Naive thymus-derived CD4-positive, alpha-beta T cell (primary cell): ENCODE results near the gene RFX7. TPM values are rescaled to one million over a fixed set of nuclear protein-coding genes. Genes with fewer than 3 reads are reported as not detected.
A peak's percentile ranks its signal among the peaks of the same experiment; 100 is the strongest.

Experiments
- ATAC-seq: fragments of 150-1000 bp; cut with Tn5 transposase; 2 replicates; pipeline ENCODE4 v1.10.0; 2021; ENCODE audit warnings: mild to moderate bottlenecking, moderate library complexity
- CTCF ChIA-PET: fragments of 350-600 bp; sonication (Branson Sonifier 250); formaldehyde crosslinking; loops from one replicate; lab custom pipeline; 2021; ENCODE audit warnings: antibody characterized with exemption; lab: Charles Lee
- POLR2A ChIA-PET: fragments of 350-600 bp; sonication (Branson Sonifier 250); formaldehyde crosslinking; loops from one replicate; lab custom pipeline; 2021; ENCODE audit warnings: antibody characterized with exemption, inconsistent platforms; lab: Charles Lee
- DNase-seq, 9 donors: peaks; one replicate each; pipeline versions ENCODE4 v3.0.0 to v3.0.0-alpha.2; 2020 to 2022; ENCODE audit warnings: mixed read lengths in 1 of 9
- H3K27ac ChIP-seq: one replicate; pipeline ENCODE4 v1.7.0; 2013; ENCODE audit warnings: mild to moderate bottlenecking, low read depth, low read length, moderate library complexity
- H3K27me3 ChIP-seq, 2 donors: one replicate each; pipeline ENCODE4 v1.7.0; 2013; ENCODE audit warnings: low read length in 2 of 2, mild to moderate bottlenecking in 2 of 2, moderate library complexity in 2 of 2; ENCODE audit not compliant: control insufficient read depth in 2 of 2, insufficient read depth in 2 of 2
- H3K36me3 ChIP-seq, 3 experiments: 1 replicate in 2 of 3; 2 replicates in 1 of 3; pipeline ENCODE4 v1.7.0; 2013; ENCODE audit warnings: low read length in 3 of 3, mild to moderate bottlenecking in 3 of 3, moderate library complexity in 1 of 3; ENCODE audit not compliant: insufficient read depth in 3 of 3, control insufficient read depth in 2 of 3
- H3K4me1 ChIP-seq, 2 donors: one replicate each; pipeline ENCODE4 v1.7.0; 2013; ENCODE audit warnings: low read length in 2 of 2, mild to moderate bottlenecking in 2 of 2, moderate library complexity in 1 of 2; ENCODE audit not compliant: control insufficient read depth in 2 of 2, insufficient read depth in 2 of 2
- H3K4me3 ChIP-seq: 2 replicates; pipeline ENCODE4 v1.7.0; 2013; ENCODE audit warnings: mild to moderate bottlenecking, low read length
- H3K9me3 ChIP-seq, 3 experiments: 1 replicate in 2 of 3; 2 replicates in 1 of 3; pipeline ENCODE4 v1.7.0; 2013; ENCODE audit warnings: low read length in 3 of 3; ENCODE audit not compliant: control insufficient read depth in 2 of 3
- H3K27ac Mint-ChIP-seq, 9 donors: one replicate each; pipeline ENCODE4 v1.8.0; 2020 to 2022; ENCODE audit warnings: mixed read lengths in 9 of 9, mild to moderate bottlenecking in 8 of 9, moderate library complexity in 5 of 9, inconsistent platforms in 2 of 9
- H3K27me3 Mint-ChIP-seq, 5 donors: one replicate each; pipeline ENCODE4 v1.8.0; 2021 to 2022; ENCODE audit warnings: mixed read lengths in 5 of 5, mild to moderate bottlenecking in 1 of 5
- H3K36me3 Mint-ChIP-seq, 5 donors: one replicate each; pipeline ENCODE4 v1.8.0; 2020 to 2022; ENCODE audit warnings: mixed read lengths in 5 of 5, mild to moderate bottlenecking in 3 of 5, inconsistent platforms in 1 of 5
- H3K4me1 Mint-ChIP-seq, 7 donors: one replicate each; pipeline ENCODE4 v1.8.0; 2020 to 2022; ENCODE audit warnings: mixed read lengths in 7 of 7, mild to moderate bottlenecking in 3 of 7, inconsistent platforms in 1 of 7
- H3K4me3 Mint-ChIP-seq, 10 donors: one replicate each; pipeline ENCODE4 v1.8.0; 2020 to 2022; ENCODE audit warnings: mild to moderate bottlenecking in 10 of 10, mixed read lengths in 10 of 10, moderate library complexity in 6 of 10, inconsistent platforms in 2 of 10
- H3K9me3 Mint-ChIP-seq, 11 donors: one replicate each; pipeline ENCODE4 v1.8.0; 2020 to 2022; ENCODE audit warnings: mixed read lengths in 11 of 11, mild to moderate bottlenecking in 4 of 11, inconsistent platforms in 1 of 11, moderate library complexity in 1 of 11
- intact Hi-C, 2 donors: fragments of 100-400 bp; cut with micrococcal nuclease; formaldehyde crosslinking; loops; one replicate each; pipeline ENCODE4 v1.15.1; 2023
- polyA plus RNA-seq, 2 donors: library from polyadenylated mRNA; unstranded; fragments of 300-500 nt; fragmentation: Illumina TruSeq; gene quantifications; one replicate each; pipeline ENCODE4 v1.2.3, GENCODE V29; 2021
- total RNA-seq, 6 experiments: library from RNA in 5 of 6; stranded (reverse) in 5 of 6; gene quantifications; 1 replicate in 5 of 6; 2 replicates in 1 of 6; pipeline ENCODE4 v1.2.3 and lab custom pipeline; 2021 to 2026

RFX7 gene
- total and polyA plus RNA-seq, 7 experiments from 2014 or later = 4.1 to 48.7 (median 22.3) TPM

- Mint-ChIP-seq H3K27ac (peak overlapping the region in 1 of 9 donors; percentile 64), H3K36me3 (no peaks in the 10 kb centered on the region), H3K9me3 (peaks cover 0 to 4% (median 0%) of the 10 kb centered on the region in 11 donors), H3K4me1 (peaks cover 0 to 5% (median 0%) of the 10 kb centered on the region in 7 donors), H3K4me3 (no peak overlapping the region), H3K27me3 (no peaks in the 10 kb centered on the region)
- intact Hi-C loops = loop anchor here (1.0 to 5.0 kb wide), 9 partner anchors 8 to 403 kb away; partner anchors contain the start of gene NEDD4 (in 2 of the 2)
- ChIA-PET CTCF (interaction anchor here (0.9 to 1.0 kb wide), 2 partner anchors 401 to 405 kb away, joined by 3 read pairs; no protein-coding TSS in a partner anchor), POLR2A (interaction anchor here (0.8 kb wide), 1 partner anchor 22 kb away, joined by 3 read pairs; no protein-coding TSS in a partner anchor)
- Histone ChIP-seq H3K36me3 (no peaks in the 10 kb centered on the region), H3K9me3 (no peaks in the 10 kb centered on the region), H3K4me1 (no peaks in the 10 kb centered on the region), H3K27me3 (no peaks in the 10 kb centered on the region), H3K27ac (no peak overlapping the region), H3K4me3 (no peak overlapping the region)
- no peak for ATAC-seq
- no peak for DNase-seq
Measured at GRCh38 chr15:56051676-56052075, 192.0 kb downstream of the RFX7 start.

GRCh38 chr15:56049577-56049976, 194.1 kb downstream of the RFX7 start:
- H3K27ac Mint-ChIP-seq = no peak overlapping the region
- no peak for ATAC-seq
- H3K4me3 Mint-ChIP-seq = no peak overlapping the region
- intact Hi-C loops = no loop called here
- ChIA-PET POLR2A (no interaction called here), CTCF (no interaction called here)
- peaks cover 0 to 9% (median 3%) of the 10 kb centered on the region in 7 donors for H3K4me1 Mint-ChIP-seq
- no peaks in the 10 kb centered on the region for H3K9me3 ChIP-seq
- DNase-seq = no peak
- H3K9me3 Mint-ChIP-seq = peaks cover 0 to 7% (median 0%) of the 10 kb centered on the region in 11 donors
- H3K36me3 Mint-ChIP-seq = peaks cover 0 to 2% (median 0%) of the 10 kb centered on the region in 5 donors
- H3K4me3 ChIP-seq = no peak overlapping the region
- peaks cover 0 to 3% (median 0%) of the 10 kb centered on the region in 5 donors for H3K27me3 Mint-ChIP-seq
- no peaks in the 10 kb centered on the region for H3K36me3 ChIP-seq
- H3K4me1 ChIP-seq = no peaks in the 10 kb centered on the region
- H3K27ac ChIP-seq = no peak overlapping the region
- H3K27me3 ChIP-seq = no peaks in the 10 kb centered on the region

- Mint-ChIP-seq H3K4me3 (no peak overlapping the region), H3K27ac (peak overlapping the region in 4 of 9 donors; percentile 7 to 38 (median 14)), H3K27me3 (peaks cover 0 to 3% (median 0%) of the 10 kb centered on the region in 5 donors), H3K9me3 (peaks cover 0 to 15% (median 2%) of the 10 kb centered on the region in 11 donors), H3K36me3 (peaks cover 0 to 7% (median 0%) of the 10 kb centered on the region in 5 donors), H3K4me1 (peaks cover 7 to 32% (median 23%) of the 10 kb centered on the region in 7 donors)
- ChIA-PET CTCF (interaction anchor here (0.6 to 1.1 kb wide), 3 partner anchors 11 to 399 kb away, joined by 5 to 6 read pairs (median 6); no protein-coding TSS in a partner anchor), POLR2A (no interaction called here)
- Histone ChIP-seq H3K9me3 (no peaks in the 10 kb centered on the region), H3K4me1 (peaks cover 15 to 17% of the 10 kb centered on the region in 2 donors), H3K27me3 (no peaks in the 10 kb centered on the region), H3K36me3 (no peaks in the 10 kb centered on the region), H3K27ac (no peak overlapping the region), H3K4me3 (no peak overlapping the region)
- no peak for ATAC-seq
- intact Hi-C loops = no loop called here
- DNase-seq = no peak
Measured at GRCh38 chr15:56047354-56047753, 196.3 kb downstream of the RFX7 start.

- Histone ChIP-seq H3K9me3 (no peaks in the 10 kb centered on the region), H3K4me3 (no peak overlapping the region), H3K4me1 (peaks cover 20 to 24% of the 10 kb centered on the region in 2 donors), H3K36me3 (no peaks in the 10 kb centered on the region), H3K27me3 (no peaks in the 10 kb centered on the region), H3K27ac (no peak overlapping the region)
- Mint-ChIP-seq H3K27ac (peak overlapping the region in 1 of 9 donors; percentile 89), H3K4me1 (peaks cover 7 to 42% (median 31%) of the 10 kb centered on the region in 7 donors), H3K9me3 (peaks cover 0 to 16% (median 2%) of the 10 kb centered on the region in 11 donors), H3K27me3 (peaks cover 0 to 3% (median 0%) of the 10 kb centered on the region in 5 donors), H3K4me3 (no peak overlapping the region), H3K36me3 (peaks cover 0 to 7% (median 0%) of the 10 kb centered on the region in 5 donors)
- ATAC-seq (no peak), DNase-seq (no peak)
- intact Hi-C loops = no loop called here
- ChIA-PET POLR2A (no interaction called here), CTCF (no interaction called here)
Measured at GRCh38 chr15:56045068-56045748, 198.5 kb downstream of the RFX7 start.

GRCh38 chr15:56042982-56043980, 200.4 kb downstream of the RFX7 start:
- peaks cover 0 to 3% (median 0%) of the 10 kb centered on the region in 5 donors for H3K27me3 Mint-ChIP-seq
- peaks cover 20 to 24% of the 10 kb centered on the region in 2 donors for H3K4me1 ChIP-seq
- H3K4me1 Mint-ChIP-seq = peaks cover 8 to 53% (median 37%) of the 10 kb centered on the region in 7 donors
- peak in 8 of 9 donors; percentile 50 to 92 (median 88) for DNase-seq
- intact Hi-C loops = loop anchor here (1.0 to 5.0 kb wide), 5 partner anchors 9 to 635 kb away; partner anchors contain the start of genes NEDD4 (in 2 of the 2), CCPG1 (in 1 of the 2), PIERCE2 (in 1 of the 2) and RFX7 (in 1 of the 2)
- H3K9me3 ChIP-seq = no peaks in the 10 kb centered on the region
- CTCF ChIA-PET = interaction anchor here (1.1 kb wide), 1 partner anchor 10 kb away, joined by 3 read pairs; no protein-coding TSS in a partner anchor
- H3K9me3 Mint-ChIP-seq = peaks cover 0 to 22% (median 2%) of the 10 kb centered on the region in 11 donors
- peak overlapping the region; percentile 83 to 96 (median 89) for H3K27ac Mint-ChIP-seq
- H3K36me3 ChIP-seq = no peaks in the 10 kb centered on the region
- POLR2A ChIA-PET = interaction anchor here (0.5 to 1.0 kb wide), 2 partner anchors 41 to 104 kb away, joined by 3 to 8 read pairs; no protein-coding TSS in a partner anchor
- H3K36me3 Mint-ChIP-seq = peaks cover 0 to 12% (median 0%) of the 10 kb centered on the region in 5 donors
- H3K27me3 ChIP-seq = no peaks in the 10 kb centered on the region
- peak overlapping the region; percentile 54 to 77 (median 67) for H3K4me3 Mint-ChIP-seq
- peak; percentile 89 for ATAC-seq
- H3K27ac ChIP-seq = peak overlapping the region; percentile 64
- peak overlapping the region; percentile 37 for H3K4me3 ChIP-seq
